Chondrocyte (in vitro differentiated cells): ENCODE measurements around the gene TMEM135. TPM values are rescaled to one million over a fixed set of nuclear protein-coding genes. Genes with fewer than 3 reads are reported as not detected.
"Not testable (repeated sequence)": the region's sequence is repeated elsewhere in the genome, so short reads cannot be mapped to it uniquely, and the experiment has no call there.

Source experiments
- DNase-seq: peaks from one replicate; pipeline ENCODE4 v3.0.0; 2021; ENCODE audit warnings: mixed read lengths, low spot score
- H3K27ac Mint-ChIP-seq: one replicate; pipeline ENCODE4 v1.8.0; 2021; ENCODE audit warnings: mild to moderate bottlenecking, moderate library complexity, mixed read lengths; ENCODE audit not compliant: unreplicated experiment
- H3K27me3 Mint-ChIP-seq: 2 replicates; pipeline ENCODE4 v1.8.0; 2021; ENCODE audit warnings: low read depth, mixed read lengths
- H3K36me3 Mint-ChIP-seq: 2 replicates; pipeline ENCODE4 v1.8.0; 2021; ENCODE audit warnings: low read depth, mixed read lengths
- H3K4me1 Mint-ChIP-seq: 2 replicates; pipeline ENCODE4 v1.8.0; 2021; ENCODE audit warnings: low read depth, mild to moderate bottlenecking, mixed read lengths
- H3K4me3 Mint-ChIP-seq: one replicate; pipeline ENCODE4 v1.8.0; 2021; ENCODE audit warnings: mild to moderate bottlenecking, moderate library complexity, mixed read lengths; ENCODE audit not compliant: unreplicated experiment
- H3K9me3 Mint-ChIP-seq: 2 replicates; pipeline ENCODE4 v1.8.0; 2021; ENCODE audit warnings: low read depth, mixed read lengths
- long read RNA-seq: library from polyadenylated mRNA; stranded (forward); transcript quantifications from one replicate; pipeline ENCODE4 v2.0.0, GENCODE V29; 2021
- total RNA-seq: library from RNA; stranded (reverse); gene quantifications from 3 replicates; pipeline ENCODE4 v1.2.1, GENCODE V29; 2021
- TF ChIP-seq, protein P1 (sequence below): fragments of 200-600 bp; sonication (generic); IDR thresholded peaks from 2 replicates; pipeline ENCODE4 v1.5.0; 2021; ENCODE audit warnings: antibody characterized with exemption, mild to moderate bottlenecking, moderate library complexity

Gene TMEM135
- total RNA-seq: 13.3 to 22.9 TPM (median 16.8 TPM) in 3 replicates
- long read RNA-seq, transcript TMEM135-201 (15 exons, 2,433 nt): major isoform, 17 of 21 reads
- long read RNA-seq, partial matches to known transcripts: 0 of 21 reads
- long read RNA-seq, other reads (novel, unspliced or antisense): 3 of 21 reads

DNA sequence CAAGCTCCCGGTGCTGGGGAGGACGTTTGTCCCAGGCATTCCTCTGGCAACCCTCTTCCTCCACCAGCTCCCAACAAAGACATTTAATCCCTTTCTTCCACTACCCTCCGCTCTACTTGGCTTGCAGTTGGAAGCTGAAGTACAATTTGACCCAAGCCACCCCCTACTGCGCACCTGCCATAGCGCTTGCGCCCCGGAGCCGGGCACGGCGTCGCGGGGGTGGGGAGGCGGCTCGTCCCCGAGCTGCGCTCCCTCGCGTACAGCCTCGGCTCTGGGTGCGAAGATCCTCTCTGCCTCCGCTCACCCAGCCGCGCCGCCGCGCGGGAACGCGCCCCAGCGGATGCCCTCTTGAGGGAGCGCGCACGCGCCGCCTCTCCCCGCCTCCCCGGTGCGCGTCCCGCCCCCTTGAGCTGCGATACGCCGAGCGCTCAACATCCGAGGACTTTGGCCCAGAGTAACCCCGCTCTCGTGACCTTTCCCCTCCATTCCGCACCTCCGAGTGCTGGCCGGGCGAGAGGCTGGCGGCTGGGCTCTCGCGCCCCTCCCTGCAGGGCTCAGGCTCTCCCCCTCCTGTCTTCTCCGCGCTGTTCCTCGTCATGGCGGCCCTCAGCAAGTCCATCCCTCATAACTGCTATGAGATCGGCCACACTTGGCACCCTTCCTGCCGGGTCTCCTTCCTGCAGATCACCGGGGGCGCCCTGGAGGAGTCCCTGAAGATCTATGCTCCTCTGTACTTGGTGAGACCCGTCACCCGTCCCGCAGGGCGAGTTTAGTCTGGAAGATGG, at the start of gene TMEM135:
TSS of gene TMEM135 (plus strand) at position 485 of the 785 bp plus-strand sequence. CDS start at position 597, 112 bp downstream.
- peak within 1 kb of the TSS; percentile 77 for H3K27ac Mint-ChIP-seq
- H3K36me3 Mint-ChIP-seq: no peaks in the 10 kb centered on the region
- peaks cover 35% of the 10 kb centered on the region for H3K4me1 Mint-ChIP-seq
- H3K4me3 Mint-ChIP-seq: peak within 1 kb of the TSS; percentile 97
- peak; percentile 94 for DNase-seq
- H3K27me3 Mint-ChIP-seq: no peaks in the 10 kb centered on the region
- no peaks in the 10 kb centered on the region for H3K9me3 Mint-ChIP-seq
- TF ChIP-seq, protein P1, sequence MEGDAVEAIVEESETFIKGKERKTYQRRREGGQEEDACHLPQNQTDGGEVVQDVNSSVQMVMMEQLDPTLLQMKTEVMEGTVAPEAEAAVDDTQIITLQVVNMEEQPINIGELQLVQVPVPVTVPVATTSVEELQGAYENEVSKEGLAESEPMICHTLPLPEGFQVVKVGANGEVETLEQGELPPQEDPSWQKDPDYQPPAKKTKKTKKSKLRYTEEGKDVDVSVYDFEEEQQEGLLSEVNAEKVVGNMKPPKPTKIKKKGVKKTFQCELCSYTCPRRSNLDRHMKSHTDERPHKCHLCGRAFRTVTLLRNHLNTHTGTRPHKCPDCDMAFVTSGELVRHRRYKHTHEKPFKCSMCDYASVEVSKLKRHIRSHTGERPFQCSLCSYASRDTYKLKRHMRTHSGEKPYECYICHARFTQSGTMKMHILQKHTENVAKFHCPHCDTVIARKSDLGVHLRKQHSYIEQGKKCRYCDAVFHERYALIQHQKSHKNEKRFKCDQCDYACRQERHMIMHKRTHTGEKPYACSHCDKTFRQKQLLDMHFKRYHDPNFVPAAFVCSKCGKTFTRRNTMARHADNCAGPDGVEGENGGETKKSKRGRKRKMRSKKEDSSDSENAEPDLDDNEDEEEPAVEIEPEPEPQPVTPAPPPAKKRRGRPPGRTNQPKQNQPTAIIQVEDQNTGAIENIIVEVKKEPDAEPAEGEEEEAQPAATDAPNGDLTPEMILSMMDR: peak; percentile 35

DNA sequence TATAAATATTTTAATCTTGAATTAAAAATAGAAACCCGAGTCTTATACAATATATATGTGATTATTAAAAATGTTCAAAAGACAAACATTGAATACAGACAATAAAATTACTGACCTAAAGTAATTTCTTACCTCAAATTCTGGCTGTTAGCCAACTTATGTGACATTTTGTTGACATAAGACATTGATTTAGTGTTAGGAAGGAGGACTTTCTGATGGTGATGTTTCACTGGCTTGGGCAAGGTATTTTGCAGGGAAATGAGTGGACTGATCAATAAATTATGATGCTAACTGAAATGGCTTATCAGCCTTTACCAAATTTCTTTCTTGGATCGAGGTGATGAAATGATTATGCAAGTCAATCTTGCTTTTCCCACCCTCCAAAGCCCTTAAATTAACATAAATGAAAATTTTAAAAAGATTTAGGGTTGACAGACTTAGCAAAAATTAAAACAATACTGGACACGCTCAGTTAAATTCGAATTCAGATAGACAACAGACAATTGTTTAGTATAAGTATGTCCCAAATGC, 49.3 kb upstream of the TMEM135 start:
- no peak overlapping the region for H3K4me3 Mint-ChIP-seq
- H3K36me3 Mint-ChIP-seq: no peaks in the 10 kb centered on the region
- no peak for DNase-seq
- peaks cover 29% of the 10 kb centered on the region for H3K4me1 Mint-ChIP-seq
- H3K27ac Mint-ChIP-seq: no peak overlapping the region
- H3K9me3 Mint-ChIP-seq: no peaks in the 10 kb centered on the region
- no peaks in the 10 kb centered on the region for H3K27me3 Mint-ChIP-seq
- TF ChIP-seq, protein P1: no peak

DNA sequence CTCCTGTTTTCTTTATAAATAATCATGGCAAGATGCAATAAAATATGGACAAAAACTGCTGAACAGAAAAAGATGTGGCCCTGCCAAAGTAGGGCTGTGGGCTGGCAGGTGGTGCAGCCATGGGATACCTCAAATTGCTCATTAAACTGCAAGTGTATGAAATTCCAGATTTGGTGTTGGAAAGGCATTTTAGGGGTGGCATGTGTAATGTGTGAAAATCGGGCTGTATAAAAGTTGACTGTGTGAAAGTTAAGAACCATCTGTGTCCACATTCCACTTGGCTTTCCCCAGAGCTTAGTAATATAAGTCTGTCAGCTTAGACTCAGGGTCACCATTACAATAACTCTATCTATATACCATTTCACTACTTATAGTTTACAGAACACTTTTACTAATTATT, 47.7 kb upstream of the TMEM135 start:
- peaks cover 29% of the 10 kb centered on the region for H3K4me1 Mint-ChIP-seq
- H3K9me3 Mint-ChIP-seq: no peaks in the 10 kb centered on the region
- no peaks in the 10 kb centered on the region for H3K27me3 Mint-ChIP-seq
- H3K27ac Mint-ChIP-seq: peak overlapping the region; percentile 63
- H3K4me3 Mint-ChIP-seq: no peak overlapping the region
- no peak for DNase-seq
- TF ChIP-seq, protein P1: no peak
- H3K36me3 Mint-ChIP-seq: no peaks in the 10 kb centered on the region

DNA sequence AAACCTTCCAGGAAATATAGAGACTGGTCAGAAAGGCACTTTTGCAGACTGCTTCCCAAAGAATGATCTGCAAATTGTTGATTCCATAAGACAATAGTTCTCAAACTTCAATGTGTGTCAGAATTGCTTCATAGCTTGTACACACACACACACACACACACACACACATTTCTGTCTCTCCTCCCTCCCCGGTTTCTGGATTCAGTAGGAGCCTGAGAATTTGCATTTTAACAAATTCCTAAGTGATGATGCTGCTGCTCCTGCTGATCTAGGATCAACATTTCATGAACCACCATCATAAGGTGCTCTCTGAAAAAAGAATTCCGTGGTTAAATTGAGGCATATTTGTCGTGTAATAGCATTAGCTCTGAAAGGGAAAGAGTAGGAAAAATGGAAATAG, 47.2 kb upstream of the TMEM135 start:
- H3K4me3 Mint-ChIP-seq: no peak overlapping the region
- H3K36me3 Mint-ChIP-seq: no peaks in the 10 kb centered on the region
- H3K4me1 Mint-ChIP-seq: peaks cover 29% of the 10 kb centered on the region
- H3K27me3 Mint-ChIP-seq: no peaks in the 10 kb centered on the region
- peak overlapping the region; percentile 83 for H3K27ac Mint-ChIP-seq
- DNase-seq: no peak
- no peaks in the 10 kb centered on the region for H3K9me3 Mint-ChIP-seq
- TF ChIP-seq, protein P1: no peak

DNA sequence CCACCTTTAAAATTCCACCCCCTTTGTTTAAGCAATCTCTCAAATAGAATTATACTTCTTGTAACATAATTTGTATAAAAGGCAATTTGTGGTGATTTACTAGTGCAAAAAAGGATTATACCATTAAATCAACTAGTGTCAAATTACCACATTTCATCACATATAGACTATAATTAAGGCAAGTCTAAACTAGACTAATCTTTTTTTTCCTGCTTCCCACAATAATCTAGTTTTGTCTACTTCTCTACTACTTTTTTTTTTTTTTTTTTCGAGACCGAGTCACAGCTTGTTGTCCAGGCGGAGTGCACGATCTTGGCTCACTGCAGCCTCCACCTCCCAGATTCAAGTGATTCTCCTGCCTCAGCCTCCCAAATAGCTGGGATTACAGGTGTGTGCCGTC, 46.4 kb upstream of the TMEM135 start:
- Mint-ChIP-seq H3K27me3 (no peaks in the 10 kb centered on the region), H3K9me3 (no peaks in the 10 kb centered on the region), H3K4me3 (no peak overlapping the region), H3K4me1 (peaks cover 29% of the 10 kb centered on the region), H3K27ac (no peak overlapping the region), H3K36me3 (no peaks in the 10 kb centered on the region)
- no peak for DNase-seq
- TF ChIP-seq, protein P1: no peak

DNA sequence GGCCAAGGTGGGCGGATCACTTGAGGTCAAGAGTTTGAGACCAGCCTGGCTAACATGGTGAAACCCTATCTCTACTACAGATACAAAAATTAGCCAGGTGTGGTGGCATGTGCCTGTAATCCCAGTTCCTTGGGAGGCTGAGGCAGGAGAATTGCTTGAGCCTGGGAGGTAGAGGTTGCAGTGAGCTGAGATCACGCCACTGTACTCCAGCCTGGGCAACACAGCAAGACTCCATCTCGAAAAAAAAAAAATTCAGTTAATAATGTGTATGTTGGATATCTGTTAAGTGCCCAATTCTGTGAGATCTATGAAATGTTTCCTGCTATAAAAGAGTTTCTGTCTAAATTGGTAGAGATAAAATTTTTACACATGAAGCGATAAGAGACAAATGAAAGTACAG, 45.4 kb upstream of the TMEM135 start:
- H3K27me3 Mint-ChIP-seq, H3K27ac Mint-ChIP-seq, H3K4me3 Mint-ChIP-seq, DNase-seq, H3K36me3 Mint-ChIP-seq, H3K9me3 Mint-ChIP-seq: not testable (repeated sequence)
- peaks cover 29% of the 10 kb centered on the region for H3K4me1 Mint-ChIP-seq
